Measurements from ENCODE around the gene BSND. TPM values are rescaled to one million over a fixed set of nuclear protein-coding genes. Genes with fewer than 3 reads are reported as not detected.
A peak's percentile ranks its signal among the peaks of the same experiment; 100 is the strongest.

The BSND gene
- total and polyA plus RNA-seq, 4 experiments from 2014 or later: not detected

DNA sequence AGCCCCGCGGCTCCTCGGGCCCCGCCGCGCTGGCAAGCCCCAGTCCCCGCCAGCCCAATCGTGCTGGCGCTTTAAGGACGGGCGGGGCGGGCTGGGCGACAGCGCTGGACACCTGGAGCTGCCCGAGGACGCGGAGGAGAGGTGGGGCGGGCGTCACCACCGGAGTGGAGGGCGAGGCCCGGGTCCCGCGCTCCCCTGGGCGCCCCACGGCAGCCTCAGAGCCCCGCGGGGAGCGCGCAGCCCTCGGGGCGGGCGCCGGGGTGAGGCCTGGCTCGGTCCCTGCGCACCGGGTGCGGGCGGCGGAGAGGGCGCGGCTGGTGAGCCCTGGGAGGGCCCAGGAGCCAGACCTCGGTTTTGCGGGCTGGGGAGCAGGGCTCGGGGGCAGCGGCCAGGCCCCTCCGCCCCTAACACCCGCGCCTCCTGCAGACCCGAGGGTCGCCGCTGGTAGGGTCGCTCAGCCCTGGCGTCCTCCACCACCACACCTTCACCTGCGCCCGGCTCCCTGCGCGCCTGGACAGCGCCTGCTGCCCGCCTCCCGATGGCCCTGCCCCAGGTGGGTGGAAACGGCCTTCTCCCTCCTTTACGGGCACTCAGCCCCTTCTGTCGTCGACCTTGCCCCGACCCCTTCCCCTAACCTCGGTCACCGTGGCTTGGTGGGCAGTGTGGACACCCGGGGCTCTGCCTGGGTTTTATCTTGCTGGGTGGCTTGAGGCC lies 18.0 kb upstream of the BSND start, which contains the start of gene TMEM61:
TMEM61 (plus strand) TSS at position 101 of the 714 bp plus-strand sequence; CDS start at position 539, 438 bp downstream.
- Histone ChIP-seq H3K4me1 (ENCODE audit: insufficient read depth, low read length) (no peaks in the 10 kb centered on the region), H3K9me3 (ENCODE audit: control insufficient read depth in 1 of 2, low read length in 2 of 2) (no peaks in the 10 kb centered on the region), H3K36me3 (ENCODE audit: insufficient read depth, low read length) (no peaks in the 10 kb centered on the region), H3K27me3 (ENCODE audit: insufficient read depth, low read length) (peaks cover 3% of the 10 kb centered on the region), H3K4me3 (ENCODE audit: low read length in 2 of 2) (no peak within 1 kb of the TSS), H3K27ac (ENCODE audit: low read depth, low read length) (no peak within 1 kb of the TSS)
- Mint-ChIP-seq H3K27me3 (peaks cover 19 to 32% of the 10 kb centered on the region in 2 donors), H3K36me3 (no peaks in the 10 kb centered on the region), H3K4me3 (peak within 1 kb of the TSS in 2 of 8 donors; percentile 34 to 50), H3K4me1 (peaks cover 0 to 2% (median 0%) of the 10 kb centered on the region in 4 donors), H3K9me3 (no peaks in the 10 kb centered on the region), H3K27ac (no peak within 1 kb of the TSS)
- CTCF ChIA-PET (ENCODE audit: partially characterized antibody): no interaction called here
- DNase-seq: no peak
- intact Hi-C loops (cut with micrococcal nuclease): no loop called here
- POLR2A ChIA-PET (ENCODE audit: partially characterized antibody): no interaction called here

DNA sequence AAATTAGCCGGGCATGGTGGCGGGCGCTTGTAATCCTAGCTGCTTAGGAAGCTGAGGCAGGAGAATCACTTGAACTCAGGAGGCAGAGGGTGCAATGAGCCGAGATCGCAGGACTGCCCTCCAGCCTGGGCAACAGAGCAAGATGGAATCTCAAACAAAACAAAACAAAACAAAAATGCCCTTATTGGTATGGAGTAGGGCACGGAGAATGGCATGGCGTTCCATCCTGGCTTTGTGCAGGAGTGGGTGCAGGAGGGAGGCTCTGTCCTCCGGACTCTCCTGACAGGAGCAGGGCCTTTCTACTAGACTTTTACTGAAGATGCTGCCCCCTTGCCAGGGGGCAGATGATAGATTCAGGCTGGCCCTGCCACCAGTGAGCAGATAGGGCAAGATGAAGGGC lies 17.3 kb upstream of the BSND start:
- H3K27me3 Mint-ChIP-seq: peaks cover 19 to 32% of the 10 kb centered on the region in 2 donors
- H3K4me1 ChIP-seq (ENCODE audit: insufficient read depth, low read length): no peaks in the 10 kb centered on the region

DNA sequence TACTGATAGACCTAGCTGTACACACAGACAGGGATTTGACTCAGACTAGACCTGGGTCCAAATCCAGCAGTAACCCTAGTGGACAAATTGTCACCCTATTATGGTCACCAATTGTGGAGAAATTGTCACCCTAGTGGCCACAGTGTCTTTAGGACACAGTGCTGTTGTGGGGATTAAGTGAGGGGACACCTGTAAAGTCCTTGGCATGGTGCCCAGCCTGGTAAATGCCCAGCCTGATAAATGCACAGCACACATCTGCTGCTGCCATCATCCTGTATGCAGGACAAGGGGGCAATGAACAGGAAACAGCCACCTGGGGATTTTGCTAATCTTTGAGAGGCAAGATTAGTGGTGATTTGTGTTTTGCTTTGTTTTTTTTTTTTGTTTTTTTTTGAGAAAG lies 16.0 kb upstream of the BSND start:
- peaks cover 19 to 33% of the 10 kb centered on the region in 2 donors for H3K27me3 Mint-ChIP-seq
- Histone ChIP-seq H3K4me3 (ENCODE audit: low read length in 2 of 2) (no peak overlapping the region), H3K9me3 (ENCODE audit: control insufficient read depth in 1 of 2, low read length in 2 of 2) (no peaks in the 10 kb centered on the region), H3K4me1 (ENCODE audit: insufficient read depth, low read length) (no peaks in the 10 kb centered on the region), H3K27ac (ENCODE audit: low read depth, low read length) (no peak overlapping the region), H3K36me3 (ENCODE audit: insufficient read depth, low read length) (no peaks in the 10 kb centered on the region), H3K27me3 (ENCODE audit: insufficient read depth, low read length) (peaks cover 3% of the 10 kb centered on the region)
- no peak overlapping the region for H3K4me3 Mint-ChIP-seq
- no peaks in the 10 kb centered on the region for H3K36me3 Mint-ChIP-seq
- CTCF ChIA-PET (ENCODE audit: partially characterized antibody): no interaction called here
- POLR2A ChIA-PET (ENCODE audit: partially characterized antibody): no interaction called here
- no peaks in the 10 kb centered on the region for H3K9me3 Mint-ChIP-seq
- H3K27ac Mint-ChIP-seq: no peak overlapping the region
- H3K4me1 Mint-ChIP-seq: peaks cover 0 to 2% (median 0%) of the 10 kb centered on the region in 4 donors
- intact Hi-C loops (cut with micrococcal nuclease): no loop called here
- DNase-seq: no peak

More for the DNA sequence above, 17.3 kb upstream of the BSND start:
- peaks cover 0 to 2% (median 0%) of the 10 kb centered on the region in 4 donors for H3K4me1 Mint-ChIP-seq
- CTCF ChIA-PET (ENCODE audit: partially characterized antibody): no interaction called here
- Histone ChIP-seq H3K9me3 (ENCODE audit: control insufficient read depth in 1 of 2, low read length in 2 of 2) (no peaks in the 10 kb centered on the region), H3K27ac (ENCODE audit: low read depth, low read length) (no peak overlapping the region), H3K27me3 (ENCODE audit: insufficient read depth, low read length) (peaks cover 3% of the 10 kb centered on the region), H3K36me3 (ENCODE audit: insufficient read depth, low read length) (no peaks in the 10 kb centered on the region), H3K4me3 (ENCODE audit: low read length in 2 of 2) (no peak overlapping the region)
- intact Hi-C loops (cut with micrococcal nuclease): no loop called here
- POLR2A ChIA-PET (ENCODE audit: partially characterized antibody): no interaction called here
- peak overlapping the region in 1 of 8 donors; percentile 50 for H3K4me3 Mint-ChIP-seq
- no peak for DNase-seq
- H3K9me3 Mint-ChIP-seq: no peaks in the 10 kb centered on the region
- H3K27ac Mint-ChIP-seq: no peak overlapping the region
- no peaks in the 10 kb centered on the region for H3K36me3 Mint-ChIP-seq

DNA sequence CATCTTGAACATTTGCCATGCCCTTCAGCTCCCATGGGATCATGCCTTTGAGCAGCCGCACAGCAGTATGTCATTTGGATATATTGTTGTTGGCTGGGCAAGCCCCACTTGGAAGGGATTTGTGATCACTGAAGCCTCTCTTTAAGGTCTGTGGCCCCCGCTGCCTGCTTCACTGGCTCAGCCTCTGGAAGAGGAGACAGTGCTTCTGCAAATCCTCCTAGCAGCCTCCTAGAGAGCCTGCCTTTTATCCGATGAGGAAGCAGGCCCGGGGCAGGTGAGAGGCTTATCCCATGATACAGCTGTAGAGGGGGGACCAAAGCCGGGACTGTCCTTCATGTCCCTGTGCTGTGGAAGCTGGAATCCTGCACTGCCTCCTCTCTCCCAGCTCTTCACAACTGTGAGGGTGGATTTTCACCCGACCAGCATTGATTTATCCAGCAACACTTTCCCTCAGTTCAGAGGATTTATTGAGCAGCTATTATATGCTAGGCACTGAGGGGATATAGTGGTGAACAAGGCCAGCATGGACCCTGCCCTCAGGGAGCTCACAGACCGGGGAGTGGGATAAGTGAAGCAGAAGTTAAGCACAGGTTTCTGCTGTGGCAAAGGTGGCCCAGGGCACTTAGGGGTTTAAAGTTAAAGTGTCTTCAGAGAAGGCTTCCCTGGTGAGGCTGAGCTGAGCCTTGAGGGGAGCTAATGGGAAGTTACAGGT lies 14.4 kb upstream of the BSND start:
- Histone ChIP-seq H3K27ac (ENCODE audit: low read depth, low read length) (no peak overlapping the region), H3K36me3 (ENCODE audit: insufficient read depth, low read length) (no peaks in the 10 kb centered on the region), H3K27me3 (ENCODE audit: insufficient read depth, low read length) (peaks cover 3% of the 10 kb centered on the region), H3K4me3 (ENCODE audit: low read length in 2 of 2) (no peak overlapping the region), H3K9me3 (ENCODE audit: control insufficient read depth in 1 of 2, low read length in 2 of 2) (no peaks in the 10 kb centered on the region), H3K4me1 (ENCODE audit: insufficient read depth, low read length) (no peaks in the 10 kb centered on the region)
- ChIA-PET POLR2A (ENCODE audit: partially characterized antibody) (no interaction called here), CTCF (ENCODE audit: partially characterized antibody) (interaction anchor here (1.2 to 1.3 kb wide), 2 partner anchors 12 to 39 kb away, joined by 4 to 5 read pairs; no protein-coding TSS in a partner anchor)
- Mint-ChIP-seq H3K36me3 (no peaks in the 10 kb centered on the region), H3K4me1 (peaks cover 0 to 2% (median 0%) of the 10 kb centered on the region in 4 donors), H3K27me3 (peaks cover 19 to 29% of the 10 kb centered on the region in 2 donors), H3K4me3 (no peak overlapping the region), H3K27ac (no peak overlapping the region), H3K9me3 (no peaks in the 10 kb centered on the region)
- intact Hi-C loops (cut with micrococcal nuclease): no loop called here
- DNase-seq: no peak

DNA sequence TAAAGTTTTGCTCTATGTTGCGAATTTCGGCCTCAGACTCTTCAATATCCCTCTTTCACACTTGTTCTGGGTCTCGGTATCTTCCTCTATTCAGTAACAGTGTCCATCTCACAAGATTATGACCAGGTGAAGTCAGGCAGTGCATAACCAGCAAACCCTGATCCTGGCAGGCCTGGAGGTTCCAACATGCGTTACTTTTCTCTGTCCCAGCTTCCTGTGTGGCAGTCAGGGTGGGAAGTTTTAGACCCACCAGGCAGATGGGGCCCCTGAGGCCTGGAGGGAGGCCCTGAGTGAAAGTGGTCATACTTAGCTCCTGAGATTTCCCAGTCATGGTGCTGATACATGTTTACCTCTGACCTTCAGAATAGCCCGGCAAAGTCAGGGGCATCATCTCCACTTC lies 13.2 kb upstream of the BSND start:
- Mint-ChIP-seq H3K4me1 (peaks cover 0 to 2% (median 0%) of the 10 kb centered on the region in 4 donors), H3K27me3 (peaks cover 13 to 24% of the 10 kb centered on the region in 2 donors), H3K9me3 (no peaks in the 10 kb centered on the region), H3K27ac (no peak overlapping the region), H3K36me3 (no peaks in the 10 kb centered on the region), H3K4me3 (no peak overlapping the region)
- Histone ChIP-seq H3K4me1 (ENCODE audit: insufficient read depth, low read length) (no peaks in the 10 kb centered on the region), H3K9me3 (ENCODE audit: control insufficient read depth in 1 of 2, low read length in 2 of 2) (no peaks in the 10 kb centered on the region), H3K27me3 (ENCODE audit: insufficient read depth, low read length) (peaks cover 3% of the 10 kb centered on the region), H3K27ac (ENCODE audit: low read depth, low read length) (no peak overlapping the region), H3K4me3 (ENCODE audit: low read length in 2 of 2) (no peak overlapping the region), H3K36me3 (ENCODE audit: insufficient read depth, low read length) (no peaks in the 10 kb centered on the region)
- intact Hi-C loops (cut with micrococcal nuclease): no loop called here
- POLR2A ChIA-PET (ENCODE audit: partially characterized antibody): no interaction called here
- no peak for DNase-seq
- CTCF ChIA-PET (ENCODE audit: partially characterized antibody): no interaction called here

DNA sequence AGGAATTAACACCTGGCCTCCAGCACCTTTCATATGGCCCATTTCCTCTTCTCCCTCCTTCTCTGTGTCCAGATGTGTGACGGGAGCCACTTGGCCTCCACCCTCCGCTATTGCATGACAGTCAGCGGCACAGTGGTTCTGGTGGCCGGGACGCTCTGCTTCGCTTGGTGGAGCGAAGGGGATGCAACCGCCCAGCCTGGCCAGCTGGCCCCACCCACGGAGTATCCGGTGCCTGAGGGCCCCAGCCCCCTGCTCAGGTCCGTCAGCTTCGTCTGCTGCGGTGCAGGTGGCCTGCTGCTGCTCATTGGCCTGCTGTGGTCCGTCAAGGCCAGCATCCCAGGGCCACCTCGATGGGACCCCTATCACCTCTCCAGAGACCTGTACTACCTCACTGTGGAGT lies 12.7 kb upstream of the BSND start:
- POLR2A ChIA-PET (ENCODE audit: partially characterized antibody): no interaction called here
- Histone ChIP-seq H3K27ac (ENCODE audit: low read depth, low read length) (no peak overlapping the region), H3K36me3 (ENCODE audit: insufficient read depth, low read length) (no peaks in the 10 kb centered on the region), H3K4me1 (ENCODE audit: insufficient read depth, low read length) (no peaks in the 10 kb centered on the region), H3K27me3 (ENCODE audit: insufficient read depth, low read length) (peaks cover 3% of the 10 kb centered on the region), H3K4me3 (ENCODE audit: low read length in 2 of 2) (no peak overlapping the region), H3K9me3 (ENCODE audit: control insufficient read depth in 1 of 2, low read length in 2 of 2) (no peaks in the 10 kb centered on the region)
- Mint-ChIP-seq H3K4me3 (no peak overlapping the region), H3K4me1 (peaks cover 0 to under 1% (median 0%) of the 10 kb centered on the region in 4 donors), H3K9me3 (no peaks in the 10 kb centered on the region), H3K27ac (no peak overlapping the region), H3K27me3 (peaks cover 12 to 22% of the 10 kb centered on the region in 2 donors), H3K36me3 (no peaks in the 10 kb centered on the region)
- DNase-seq: no peak
- CTCF ChIA-PET (ENCODE audit: partially characterized antibody): interaction anchor here (0.9 to 14.5 kb wide), 3 partner anchors 10 to 67 kb away, joined by 3 to 337 read pairs (median 10); no protein-coding TSS in a partner anchor
- intact Hi-C loops (cut with micrococcal nuclease): no loop called here

DNA sequence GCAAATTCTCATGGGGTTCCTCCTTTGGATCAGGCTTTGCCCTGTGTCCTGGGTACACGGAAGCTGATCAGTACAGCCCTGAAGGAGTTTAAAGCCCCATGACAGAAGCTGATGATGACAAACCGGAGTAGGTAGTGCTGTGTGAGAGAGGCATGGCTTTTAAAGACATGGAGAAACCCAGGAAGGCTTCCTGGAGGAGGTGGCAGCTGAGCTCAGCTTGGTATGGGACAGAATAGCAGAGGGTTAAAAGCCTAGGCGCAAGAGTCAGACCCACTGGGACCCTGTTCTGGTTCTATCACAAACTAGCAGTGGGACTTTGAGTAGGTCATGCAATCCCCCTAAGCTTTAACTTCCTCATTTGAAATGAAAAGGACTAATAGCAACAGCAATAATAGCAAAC lies 12.2 kb upstream of the BSND start:
- H3K9me3 Mint-ChIP-seq: no peaks in the 10 kb centered on the region
- Histone ChIP-seq H3K36me3 (ENCODE audit: insufficient read depth, low read length) (no peaks in the 10 kb centered on the region), H3K9me3 (ENCODE audit: control insufficient read depth in 1 of 2, low read length in 2 of 2) (no peaks in the 10 kb centered on the region), H3K27ac (ENCODE audit: low read depth, low read length) (no peak overlapping the region), H3K4me1 (ENCODE audit: insufficient read depth, low read length) (no peaks in the 10 kb centered on the region), H3K27me3 (ENCODE audit: insufficient read depth, low read length) (peaks cover 3% of the 10 kb centered on the region), H3K4me3 (ENCODE audit: low read length in 2 of 2) (no peak overlapping the region)
- intact Hi-C loops (cut with micrococcal nuclease): no loop called here
- H3K27ac Mint-ChIP-seq: no peak overlapping the region
- peaks cover 7 to 17% of the 10 kb centered on the region in 2 donors for H3K27me3 Mint-ChIP-seq
- no peaks in the 10 kb centered on the region for H3K4me1 Mint-ChIP-seq
- DNase-seq: no peak
- H3K36me3 Mint-ChIP-seq: no peaks in the 10 kb centered on the region
- H3K4me3 Mint-ChIP-seq: no peak overlapping the region
- ChIA-PET CTCF (ENCODE audit: partially characterized antibody) (interaction anchor here (0.9 to 14.5 kb wide), 3 partner anchors 10 to 67 kb away, joined by 3 to 337 read pairs (median 10); no protein-coding TSS in a partner anchor), POLR2A (ENCODE audit: partially characterized antibody) (no interaction called here)

Measured in CD4-positive, alpha-beta memory T cell (primary cell).